Right lobe of liver (tissue), 4 donors: Measurements from ENCODE around the gene VPS8.

Source experiments
- CTCF ChIP-seq, 4 donors: fragments of 200-600 bp in 3 of 4; fragments of 450-650 bp in 1 of 4; IDR thresholded peaks; one replicate each; pipeline versions ENCODE4 v1.5.1 to v1.8.0; 2016 to 2022; ENCODE audit warnings: antibody characterized with exemption in 4 of 4, mild to moderate bottlenecking in 2 of 4
- POLR2A ChIP-seq: fragments of 450-650 bp; IDR thresholded peaks from one replicate; pipeline ENCODE4 v1.6.1; 2017; ENCODE audit warnings: antibody characterized with exemption, mild to moderate bottlenecking
- donor health status: DM: no; HTN: no; CAD: no.
- donor health status: DM: no; HTN: no; CAD: no.
- donor health status: DM: no; HTN: yes; CAD: no.

GRCh38 chr3:184872200-184872599 lies 60.2 kb downstream of the VPS8 start:
- TF ChIP-seq CTCF (IDR thresholded peaks at IDR 0.05) (no peak), POLR2A (no peak)
